Stimulated activated CD4-positive, alpha-beta T cell treated with anti-CD3 and anti-CD28 coated beads, Interleukin-15, amount 100 ng/mL, for 48 hours (primary cell): Measurements from ENCODE around the gene TMEM94.

Experiments
- DNase-seq, 2 donors: peaks; one replicate each; pipeline ENCODE4 v3.0.0-alpha.2; 2020; ENCODE audit warnings: low read depth in 2 of 2

Gene TMEM94

GRCh38 chr17:75496005-75496404 lies 39.6 kb downstream of the TMEM94 start:
- DNase-seq = no peak

- DNase-seq = no peak
Measured at GRCh38 chr17:75498039-75498725, 41.7 kb downstream of the TMEM94 start.

- no peak for DNase-seq
Measured at GRCh38 chr17:75498726-75499213, 42.3 kb downstream of the TMEM94 start.

- no peak for DNase-seq
Measured at GRCh38 chr17:75499313-75500022, 43.0 kb downstream of the TMEM94 start.

- no peak for DNase-seq
Measured at GRCh38 chr17:75500419-75501216, 44.2 kb downstream of the TMEM94 start.

- no peak for DNase-seq
Measured at GRCh38 chr17:75501378-75502071, 45.1 kb downstream of the TMEM94 start.

GRCh38 chr17:75502072-75502720 lies 45.8 kb downstream of the TMEM94 start:
- no peak for DNase-seq

- no peak for DNase-seq
Measured at GRCh38 chr17:75502721-75503329, 46.4 kb downstream of the TMEM94 start.

GRCh38 chr17:75503337-75503950 lies 47.0 kb downstream of the TMEM94 start:
- no peak for DNase-seq

- DNase-seq = no peak
Measured at GRCh38 chr17:75503976-75504346, 47.5 kb downstream of the TMEM94 start.

- peak in 1 of 2 donors; percentile 25 for DNase-seq
Measured at GRCh38 chr17:75504347-75505151, 48.1 kb downstream of the TMEM94 start.

- no peak for DNase-seq
Measured at GRCh38 chr17:75505152-75505409, 48.6 kb downstream of the TMEM94 start.

- DNase-seq = no peak
Measured at GRCh38 chr17:75505640-75506039, 49.2 kb downstream of the TMEM94 start.

- DNase-seq = no peak
Measured at GRCh38 chr17:75506134-75506533, 49.7 kb downstream of the TMEM94 start.

- no peak for DNase-seq
Measured at GRCh38 chr17:75506888-75507287, 50.5 kb downstream of the TMEM94 start.

GRCh38 chr17:75507733-75508719 lies 51.6 kb downstream of the TMEM94 start:
- DNase-seq = no peak

- no peak for DNase-seq
Measured at GRCh38 chr17:75508931-75509361, 52.5 kb downstream of the TMEM94 start.

GRCh38 chr17:75509528-75510258 lies 53.3 kb downstream of the TMEM94 start:
- no peak for DNase-seq
